NB4 (cell line): ENCODE results near the gene SPATA6L.

Experiments used
- TF ChIP-seq, protein P1 (sequence below): IDR thresholded peaks from 2 replicates; pipeline ENCODE4 v1.6.1; 2011; ENCODE audit warnings: low read depth, low read length
- TF ChIP-seq, protein P2 (sequence below): IDR thresholded peaks from one replicate; pipeline ENCODE4 v1.5.1; 2012; ENCODE audit warnings: low read depth, low read length

DNA sequence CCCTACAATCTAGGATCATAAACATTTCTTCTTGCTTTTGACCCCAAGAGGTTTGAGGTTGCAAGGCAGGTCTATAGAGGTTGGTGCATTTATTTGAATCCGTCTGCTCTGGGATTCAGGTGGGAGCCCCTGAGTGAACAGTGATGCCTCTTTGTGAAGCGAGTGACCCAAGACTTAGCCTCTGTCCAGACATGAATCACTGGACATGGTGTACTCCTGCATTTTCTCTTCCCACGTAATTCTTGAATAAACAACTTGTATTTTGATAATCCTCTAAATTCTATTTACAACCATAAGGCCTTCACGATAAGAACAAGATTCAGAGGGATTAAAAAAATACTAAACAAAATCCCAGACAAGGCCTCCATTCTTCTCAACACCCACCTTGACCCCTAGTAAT, 71.7 kb downstream of the SPATA6L start:
- TF ChIP-seq, protein P1, sequence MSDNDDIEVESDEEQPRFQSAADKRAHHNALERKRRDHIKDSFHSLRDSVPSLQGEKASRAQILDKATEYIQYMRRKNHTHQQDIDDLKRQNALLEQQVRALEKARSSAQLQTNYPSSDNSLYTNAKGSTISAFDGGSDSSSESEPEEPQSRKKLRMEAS: no peak
- TF ChIP-seq, protein P2, sequence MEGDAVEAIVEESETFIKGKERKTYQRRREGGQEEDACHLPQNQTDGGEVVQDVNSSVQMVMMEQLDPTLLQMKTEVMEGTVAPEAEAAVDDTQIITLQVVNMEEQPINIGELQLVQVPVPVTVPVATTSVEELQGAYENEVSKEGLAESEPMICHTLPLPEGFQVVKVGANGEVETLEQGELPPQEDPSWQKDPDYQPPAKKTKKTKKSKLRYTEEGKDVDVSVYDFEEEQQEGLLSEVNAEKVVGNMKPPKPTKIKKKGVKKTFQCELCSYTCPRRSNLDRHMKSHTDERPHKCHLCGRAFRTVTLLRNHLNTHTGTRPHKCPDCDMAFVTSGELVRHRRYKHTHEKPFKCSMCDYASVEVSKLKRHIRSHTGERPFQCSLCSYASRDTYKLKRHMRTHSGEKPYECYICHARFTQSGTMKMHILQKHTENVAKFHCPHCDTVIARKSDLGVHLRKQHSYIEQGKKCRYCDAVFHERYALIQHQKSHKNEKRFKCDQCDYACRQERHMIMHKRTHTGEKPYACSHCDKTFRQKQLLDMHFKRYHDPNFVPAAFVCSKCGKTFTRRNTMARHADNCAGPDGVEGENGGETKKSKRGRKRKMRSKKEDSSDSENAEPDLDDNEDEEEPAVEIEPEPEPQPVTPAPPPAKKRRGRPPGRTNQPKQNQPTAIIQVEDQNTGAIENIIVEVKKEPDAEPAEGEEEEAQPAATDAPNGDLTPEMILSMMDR: no peak
